Measurements from ENCODE around the gene TULP1.

- TF ChIP-seq POLR2A (IDR thresholded peaks at IDR 0.05) (peak; percentile 13), CTCF (IDR thresholded peaks at IDR 0.05) (no peak)
Measured at GRCh38 chr6:35485402-35485877, 27.3 kb downstream of the TULP1 start.
